Activated effector memory CD4-positive, alpha-beta T cell treated with Interleukin-2 at 50 U/mL for 16 hours (primary cell): Measurements from ENCODE around the gene KCNA2.

Experiments
- DNase-seq: peaks from one replicate; pipeline ENCODE4 v3.0.0-alpha.2; 2020

Gene KCNA2

GRCh38 chr1:110563089-110563488, 43.1 kb downstream of the KCNA2 start:
- no peak for DNase-seq

- no peak for DNase-seq
Observed at GRCh38 chr1:110561596-110561995, 44.6 kb downstream of the KCNA2 start.

GRCh38 chr1:110559157-110559556, 47.0 kb downstream of the KCNA2 start:
- no peak for DNase-seq

- DNase-seq: no peak
Observed at GRCh38 chr1:110557481-110557880, 48.7 kb downstream of the KCNA2 start.

- DNase-seq: no peak
Observed at GRCh38 chr1:110556471-110556807, 49.7 kb downstream of the KCNA2 start.

- no peak for DNase-seq
Observed at GRCh38 chr1:110555807-110556470, 50.2 kb downstream of the KCNA2 start.

- peak; percentile 38 for DNase-seq
Observed at GRCh38 chr1:110554871-110555801, 51.0 kb downstream of the KCNA2 start.

- no peak for DNase-seq
Observed at GRCh38 chr1:110551278-110551809, 54.8 kb downstream of the KCNA2 start.

GRCh38 chr1:110549831-110550230, 56.3 kb downstream of the KCNA2 start:
- DNase-seq: no peak

- no peak for DNase-seq
Observed at GRCh38 chr1:110548381-110548780, 57.8 kb downstream of the KCNA2 start.

- DNase-seq: no peak
Observed at GRCh38 chr1:110547017-110547416, 59.1 kb downstream of the KCNA2 start.

- DNase-seq: no peak
Observed at GRCh38 chr1:110545492-110545891, 60.7 kb downstream of the KCNA2 start.

- no peak for DNase-seq
Observed at GRCh38 chr1:110544753-110545152, 61.4 kb downstream of the KCNA2 start.
